ENCODE measurements around the gene DAZ2.
"Not testable (repeated sequence)": the region's sequence is repeated elsewhere in the genome, so short reads cannot be mapped to it uniquely, and the experiment has no call there.

The DAZ2 gene, protein sequence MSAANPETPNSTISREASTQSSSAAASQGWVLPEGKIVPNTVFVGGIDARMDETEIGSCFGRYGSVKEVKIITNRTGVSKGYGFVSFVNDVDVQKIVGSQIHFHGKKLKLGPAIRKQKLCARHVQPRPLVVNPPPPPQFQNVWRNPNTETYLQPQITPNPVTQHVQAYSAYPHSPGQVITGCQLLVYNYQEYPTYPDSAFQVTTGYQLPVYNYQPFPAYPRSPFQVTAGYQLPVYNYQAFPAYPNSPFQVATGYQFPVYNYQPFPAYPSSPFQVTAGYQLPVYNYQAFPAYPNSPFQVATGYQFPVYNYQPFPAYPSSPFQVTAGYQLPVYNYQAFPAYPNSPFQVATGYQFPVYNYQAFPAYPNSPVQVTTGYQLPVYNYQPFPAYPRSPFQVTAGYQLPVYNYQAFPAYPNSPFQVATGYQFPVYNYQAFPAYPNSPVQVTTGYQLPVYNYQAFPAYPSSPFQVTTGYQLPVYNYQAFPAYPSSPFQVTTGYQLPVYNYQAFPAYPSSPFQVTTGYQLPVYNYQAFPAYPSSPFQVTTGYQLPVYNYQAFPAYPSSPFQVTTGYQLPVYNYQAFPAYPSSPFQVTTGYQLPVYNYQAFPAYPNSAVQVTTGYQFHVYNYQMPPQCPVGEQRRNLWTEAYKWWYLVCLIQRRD

DNA sequence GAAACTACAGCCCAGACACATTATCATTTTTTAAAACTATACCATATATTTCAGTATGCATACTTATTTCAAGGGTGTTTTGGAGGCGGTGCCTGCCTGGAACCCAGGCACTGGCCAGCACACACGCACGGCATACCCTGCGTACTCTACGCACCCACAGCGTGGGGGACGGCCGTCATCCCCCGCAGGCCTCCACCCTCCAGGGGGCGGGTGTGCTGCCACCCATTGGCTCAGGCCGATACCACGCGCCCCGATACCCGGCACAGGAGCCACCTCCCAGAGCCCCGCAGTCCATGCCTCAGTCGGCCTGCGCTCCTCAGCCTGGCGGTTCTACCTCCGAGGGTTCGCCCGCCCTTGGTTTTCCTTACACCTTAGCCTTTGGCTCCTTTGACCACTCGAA lies at the start of gene DAZ2:
TSS of gene DAZ2 (plus strand) at position 301 of the 400 bp plus-strand sequence. CDS start 208 bp downstream, outside the sequence.
- DNase-seq (ENCODE audit: low spot score) = not testable (repeated sequence)

- not testable (repeated sequence) for DNase-seq (ENCODE audit: low spot score)
These were observed 20.4 kb upstream of the DAZ2 start, which contains the start of gene DAZ1 for GRCh38 chrY:23198908-23199307. TSS of gene DAZ1 (minus strand) at chrY:23199008. CDS start at chrY:23198800, 208 bp downstream.

GRCh38 chrY:23207455-23207854 lies 11.9 kb upstream of the DAZ2 start:
- DNase-seq (ENCODE audit: low spot score) = not testable (repeated sequence)

DNA sequence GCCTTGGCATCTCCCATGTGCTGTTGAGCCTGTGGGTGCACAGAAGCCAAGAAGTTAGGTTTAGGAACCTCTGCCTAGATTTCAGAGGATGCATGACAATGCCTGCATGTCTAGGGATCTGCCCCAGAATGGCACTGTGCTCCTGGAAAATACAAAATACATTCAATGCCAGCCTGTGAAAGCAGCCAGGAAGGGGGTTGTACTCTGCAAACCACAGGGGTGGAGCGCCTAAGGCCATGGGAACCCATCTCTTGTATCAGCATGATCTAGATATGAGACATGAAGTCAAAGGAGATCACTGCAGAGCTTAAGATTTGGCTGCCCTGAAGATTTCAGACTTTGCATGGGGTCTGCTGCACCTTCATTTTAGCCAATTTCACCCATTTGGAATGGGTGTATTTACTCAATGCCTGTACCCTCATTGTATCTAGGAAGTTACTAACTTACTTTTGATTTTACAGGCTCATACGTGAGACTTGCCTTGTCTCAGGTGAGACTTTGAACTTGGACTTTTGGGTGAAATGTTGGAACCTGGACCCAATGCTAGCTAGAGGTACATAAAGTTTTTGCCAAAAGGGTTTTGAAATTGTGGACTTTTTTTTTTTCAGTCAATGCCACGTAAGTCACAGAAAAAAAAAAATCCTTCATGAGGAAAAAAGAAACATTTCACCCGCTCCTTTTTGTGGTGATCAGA lies 9.4 kb upstream of the DAZ2 start:
- not testable (repeated sequence) for DNase-seq (ENCODE audit: low spot score)

GRCh38 chrY:23210681-23211080 lies 8.7 kb upstream of the DAZ2 start:
- DNase-seq (ENCODE audit: low spot score) = not testable (repeated sequence)

Measured in putamen (tissue), 1 donor.